ENCODE data around the gene GPR137. TPM values are rescaled to one million over a fixed set of nuclear protein-coding genes. Genes with fewer than 3 reads are reported as not detected.
"Not testable (repeated sequence)": the region's sequence is repeated elsewhere in the genome, so short reads cannot be mapped to it uniquely, and the experiment has no call there.

Gene GPR137
- total and polyA plus RNA-seq, 4 donors: 6.7 to 22.2 (median 9.0) TPM

DNA sequence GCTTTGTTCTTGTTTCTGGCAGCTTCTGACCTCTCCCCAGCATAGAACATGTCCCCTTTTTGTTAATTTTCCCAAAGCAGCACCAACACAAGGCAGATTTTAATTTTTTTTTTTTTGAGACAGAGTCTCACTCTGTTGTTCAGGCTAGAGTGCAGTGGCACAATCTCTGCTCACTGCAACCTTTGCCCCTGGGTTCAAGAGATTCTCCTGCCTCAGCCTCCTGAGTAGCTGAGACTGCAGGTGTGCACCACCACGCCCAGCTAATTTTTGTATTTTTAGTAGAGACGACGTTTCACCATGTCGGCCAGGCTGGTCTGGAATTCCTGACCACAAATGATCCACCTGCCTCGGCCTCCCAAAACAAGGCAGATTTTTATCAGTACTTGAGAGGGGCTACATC is 22.1 kb downstream of the GPR137 start:
- Histone ChIP-seq H3K9ac (ENCODE audit: low read depth in 1 of 2, low read length in 2 of 2) (peak overlapping the region in 1 of 2 donors; percentile 87), H3K4me3 (ENCODE audit: low read depth in 1 of 3, low read length in 3 of 3) (peak overlapping the region in 1 of 3 donors; percentile 42), H3K4me1 (ENCODE audit: control insufficient read depth in 4 of 4, insufficient read depth in 4 of 4, low read length in 3 of 4) (peaks cover 5 to 48% (median 36%) of the 10 kb centered on the region in 4 donors)
- not testable (repeated sequence) for H3K27me3 ChIP-seq (ENCODE audit: control insufficient read depth in 4 of 4, insufficient read depth in 4 of 4, low read length in 3 of 4); H3K36me3 ChIP-seq (ENCODE audit: control insufficient read depth in 4 of 4, insufficient read depth in 3 of 4, low read depth in 1 of 4, low read length in 3 of 4); H3K27ac ChIP-seq (ENCODE audit: low read depth in 1 of 2, low read length in 2 of 2); H3K9me3 ChIP-seq (ENCODE audit: control insufficient read depth in 4 of 4, low read length in 3 of 4); DNase-seq (ENCODE audit: low spot score)
- 89% methylated on average over 5 of the region's 5 CpGs for WGBS
- TF ChIP-seq HNF4A (conservative IDR thresholded peaks at IDR 0.05): peak; percentile 52 to 72

DNA sequence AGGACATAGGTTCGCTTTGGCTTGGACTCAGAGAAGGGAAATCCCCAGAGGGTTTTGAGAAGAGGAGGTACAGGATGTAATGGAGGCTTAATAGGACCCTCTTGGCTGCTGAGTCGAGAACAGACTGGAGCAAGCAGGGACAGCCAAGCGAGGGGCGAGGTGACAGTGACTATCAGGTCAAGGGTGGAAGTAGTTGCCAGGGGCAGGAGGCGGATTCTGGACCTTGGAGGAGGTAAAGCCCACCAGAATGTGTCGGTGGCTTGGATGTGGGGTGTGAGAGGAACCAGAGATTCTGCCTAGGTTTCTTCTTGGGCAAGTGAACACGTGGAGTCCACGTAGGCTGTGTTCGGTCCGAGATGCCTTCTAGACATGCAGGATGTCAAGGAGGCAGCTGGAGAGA is 27.3 kb downstream of the GPR137 start:
- Histone ChIP-seq H3K27me3 (ENCODE audit: control insufficient read depth in 4 of 4, insufficient read depth in 4 of 4, low read length in 3 of 4) (no peaks in the 10 kb centered on the region), H3K27ac (ENCODE audit: low read depth in 1 of 2, low read length in 2 of 2) (no peak overlapping the region), H3K4me3 (ENCODE audit: low read depth in 1 of 3, low read length in 3 of 3) (no peak overlapping the region), H3K4me1 (ENCODE audit: control insufficient read depth in 4 of 4, insufficient read depth in 4 of 4, low read length in 3 of 4) (peaks cover 1 to 54% (median 39%) of the 10 kb centered on the region in 4 donors), H3K9ac (ENCODE audit: low read depth in 1 of 2, low read length in 2 of 2) (no peak overlapping the region), H3K36me3 (ENCODE audit: control insufficient read depth in 4 of 4, insufficient read depth in 3 of 4, low read depth in 1 of 4, low read length in 3 of 4) (peaks cover 4 to 26% (median 9%) of the 10 kb centered on the region in 4 donors), H3K9me3 (ENCODE audit: control insufficient read depth in 4 of 4, low read length in 3 of 4) (no peaks in the 10 kb centered on the region)
- TF ChIP-seq EGR1 (IDR thresholded peaks at IDR 0.05; ENCODE audit: low read depth in 2 of 2) (no peak), HNF4G (IDR thresholded peaks at IDR 0.05) (no peak), GABPA (IDR thresholded peaks at IDR 0.05 in 1 of 2, conservative IDR thresholded peaks at IDR 0.05 in 1 of 2) (no peak)
- TF ChIP-seq, protein P1, sequence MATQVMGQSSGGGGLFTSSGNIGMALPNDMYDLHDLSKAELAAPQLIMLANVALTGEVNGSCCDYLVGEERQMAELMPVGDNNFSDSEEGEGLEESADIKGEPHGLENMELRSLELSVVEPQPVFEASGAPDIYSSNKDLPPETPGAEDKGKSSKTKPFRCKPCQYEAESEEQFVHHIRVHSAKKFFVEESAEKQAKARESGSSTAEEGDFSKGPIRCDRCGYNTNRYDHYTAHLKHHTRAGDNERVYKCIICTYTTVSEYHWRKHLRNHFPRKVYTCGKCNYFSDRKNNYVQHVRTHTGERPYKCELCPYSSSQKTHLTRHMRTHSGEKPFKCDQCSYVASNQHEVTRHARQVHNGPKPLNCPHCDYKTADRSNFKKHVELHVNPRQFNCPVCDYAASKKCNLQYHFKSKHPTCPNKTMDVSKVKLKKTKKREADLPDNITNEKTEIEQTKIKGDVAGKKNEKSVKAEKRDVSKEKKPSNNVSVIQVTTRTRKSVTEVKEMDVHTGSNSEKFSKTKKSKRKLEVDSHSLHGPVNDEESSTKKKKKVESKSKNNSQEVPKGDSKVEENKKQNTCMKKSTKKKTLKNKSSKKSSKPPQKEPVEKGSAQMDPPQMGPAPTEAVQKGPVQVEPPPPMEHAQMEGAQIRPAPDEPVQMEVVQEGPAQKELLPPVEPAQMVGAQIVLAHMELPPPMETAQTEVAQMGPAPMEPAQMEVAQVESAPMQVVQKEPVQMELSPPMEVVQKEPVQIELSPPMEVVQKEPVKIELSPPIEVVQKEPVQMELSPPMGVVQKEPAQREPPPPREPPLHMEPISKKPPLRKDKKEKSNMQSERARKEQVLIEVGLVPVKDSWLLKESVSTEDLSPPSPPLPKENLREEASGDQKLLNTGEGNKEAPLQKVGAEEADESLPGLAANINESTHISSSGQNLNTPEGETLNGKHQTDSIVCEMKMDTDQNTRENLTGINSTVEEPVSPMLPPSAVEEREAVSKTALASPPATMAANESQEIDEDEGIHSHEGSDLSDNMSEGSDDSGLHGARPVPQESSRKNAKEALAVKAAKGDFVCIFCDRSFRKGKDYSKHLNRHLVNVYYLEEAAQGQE (IDR thresholded peaks at IDR 0.05): no peak
- 94% methylated on average over 10 of the region's 10 CpGs for WGBS
- DNase-seq (ENCODE audit: low spot score): no peak

GRCh38 chr11:64313491-64314145 is 28.0 kb downstream of the GPR137 start:
- WGBS: 81% methylated on average over 18 of the region's 18 CpGs
- Histone ChIP-seq H3K36me3 (ENCODE audit: control insufficient read depth in 4 of 4, insufficient read depth in 3 of 4, low read depth in 1 of 4, low read length in 3 of 4) (peaks cover 4 to 26% (median 9%) of the 10 kb centered on the region in 4 donors), H3K4me3 (ENCODE audit: low read depth in 1 of 3, low read length in 3 of 3) (no peak overlapping the region)

GRCh38 chr11:64314146-64314804 is 28.6 kb downstream of the GPR137 start:
- Histone ChIP-seq H3K9ac (ENCODE audit: low read depth in 1 of 2, low read length in 2 of 2) (no peak overlapping the region), H3K36me3 (ENCODE audit: control insufficient read depth in 4 of 4, insufficient read depth in 3 of 4, low read depth in 1 of 4, low read length in 3 of 4) (peaks cover 4 to 26% (median 9%) of the 10 kb centered on the region in 4 donors), H3K27ac (ENCODE audit: low read depth in 1 of 2, low read length in 2 of 2) (no peak overlapping the region), H3K27me3 (ENCODE audit: control insufficient read depth in 4 of 4, insufficient read depth in 4 of 4, low read length in 3 of 4) (no peaks in the 10 kb centered on the region), H3K4me3 (ENCODE audit: low read depth in 1 of 3, low read length in 3 of 3) (no peak overlapping the region), H3K4me1 (ENCODE audit: control insufficient read depth in 4 of 4, insufficient read depth in 4 of 4, low read length in 3 of 4) (peaks cover 7 to 56% (median 42%) of the 10 kb centered on the region in 4 donors), H3K9me3 (ENCODE audit: control insufficient read depth in 4 of 4, low read length in 3 of 4) (no peaks in the 10 kb centered on the region)
- no peak for DNase-seq (ENCODE audit: low spot score)
- no peak for TF ChIP-seq EGR1 (IDR thresholded peaks at IDR 0.05; ENCODE audit: low read depth in 2 of 2)
- TF ChIP-seq FOXA2 (IDR thresholded peaks at IDR 0.05): no peak
- TF ChIP-seq CTCF (IDR thresholded peaks at IDR 0.05; ENCODE audit: low read depth, low read length, missing input control): no peak
- TF ChIP-seq FOXA1 (IDR thresholded peaks at IDR 0.05): no peak
- TF ChIP-seq TAF1 (conservative IDR thresholded peaks at IDR 0.05): no peak
- TF ChIP-seq RAD21 (IDR thresholded peaks at IDR 0.05): no peak
- no peak for TF ChIP-seq SP1 (IDR thresholded peaks at IDR 0.05)
- TF ChIP-seq YY1 (IDR thresholded peaks at IDR 0.05): no peak
- TF ChIP-seq GABPA (IDR thresholded peaks at IDR 0.05 in 1 of 2, conservative IDR thresholded peaks at IDR 0.05 in 1 of 2): no peak
- TF ChIP-seq MAX (IDR thresholded peaks at IDR 0.05): no peak
- no peak for TF ChIP-seq JUND (IDR thresholded peaks at IDR 0.05)
- no peak for TF ChIP-seq HNF4G (IDR thresholded peaks at IDR 0.05)
- WGBS: 87% methylated on average over 19 of the region's 19 CpGs

More at GRCh38 chr11:64313491-64314145, 28.0 kb downstream of the GPR137 start:
- H3K27me3 ChIP-seq (ENCODE audit: control insufficient read depth in 4 of 4, insufficient read depth in 4 of 4, low read length in 3 of 4): no peaks in the 10 kb centered on the region
- DNase-seq (ENCODE audit: low spot score): no peak
- H3K27ac ChIP-seq (ENCODE audit: low read depth in 1 of 2, low read length in 2 of 2): no peak overlapping the region
- H3K9ac ChIP-seq (ENCODE audit: low read depth in 1 of 2, low read length in 2 of 2): no peak overlapping the region
- H3K4me1 ChIP-seq (ENCODE audit: control insufficient read depth in 4 of 4, insufficient read depth in 4 of 4, low read length in 3 of 4): peaks cover 1 to 52% (median 37%) of the 10 kb centered on the region in 4 donors
- H3K9me3 ChIP-seq (ENCODE audit: control insufficient read depth in 4 of 4, low read length in 3 of 4): no peaks in the 10 kb centered on the region
- TF ChIP-seq HNF4G (IDR thresholded peaks at IDR 0.05) (no peak), TAF1 (conservative IDR thresholded peaks at IDR 0.05) (no peak)
